Measurements from ENCODE around the gene EEFSEC. TPM values are rescaled to one million over a fixed set of nuclear protein-coding genes. Genes with fewer than 3 reads are reported as not detected.

EEFSEC gene
- total RNA-seq, 1 donor from 2014 or later = 16.2 TPM

DNA sequence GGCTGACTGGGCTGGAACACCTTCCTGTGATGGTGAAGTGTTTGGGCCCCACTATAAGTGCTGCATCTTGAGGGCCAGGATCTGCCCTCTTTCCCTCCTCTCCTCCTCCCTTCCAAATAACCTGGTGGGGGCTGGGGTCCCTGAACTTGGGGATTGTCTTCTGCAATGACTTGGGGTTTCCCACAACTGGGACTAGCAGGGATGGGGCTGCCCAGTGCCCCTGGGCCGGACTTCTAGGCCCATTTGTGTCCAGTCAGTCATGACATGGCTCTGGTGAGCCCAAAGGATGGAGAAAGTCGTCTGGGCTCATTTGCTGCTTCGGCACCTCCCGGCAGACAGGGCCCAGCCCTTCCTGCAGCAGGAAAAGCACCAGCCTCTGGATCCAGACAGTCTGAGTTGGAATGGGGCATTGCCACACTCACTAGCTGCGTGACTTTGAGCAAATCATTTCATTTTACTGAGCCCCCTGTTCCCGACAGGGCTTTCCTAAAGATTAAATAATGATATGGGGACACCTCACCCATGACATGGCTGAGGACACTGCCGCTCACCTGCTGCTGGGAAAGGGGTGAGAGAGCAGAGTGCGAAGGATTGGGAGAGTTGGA is 200.2 kb downstream of the EEFSEC start:
- intact Hi-C loops (cut with DNase I) = no loop called here
- H3K4me1 ChIP-seq = no peaks in the 10 kb centered on the region
- DNase-seq (ENCODE audit: low spot score in 2 of 2) = no peak
- TF ChIP-seq, protein P1, sequence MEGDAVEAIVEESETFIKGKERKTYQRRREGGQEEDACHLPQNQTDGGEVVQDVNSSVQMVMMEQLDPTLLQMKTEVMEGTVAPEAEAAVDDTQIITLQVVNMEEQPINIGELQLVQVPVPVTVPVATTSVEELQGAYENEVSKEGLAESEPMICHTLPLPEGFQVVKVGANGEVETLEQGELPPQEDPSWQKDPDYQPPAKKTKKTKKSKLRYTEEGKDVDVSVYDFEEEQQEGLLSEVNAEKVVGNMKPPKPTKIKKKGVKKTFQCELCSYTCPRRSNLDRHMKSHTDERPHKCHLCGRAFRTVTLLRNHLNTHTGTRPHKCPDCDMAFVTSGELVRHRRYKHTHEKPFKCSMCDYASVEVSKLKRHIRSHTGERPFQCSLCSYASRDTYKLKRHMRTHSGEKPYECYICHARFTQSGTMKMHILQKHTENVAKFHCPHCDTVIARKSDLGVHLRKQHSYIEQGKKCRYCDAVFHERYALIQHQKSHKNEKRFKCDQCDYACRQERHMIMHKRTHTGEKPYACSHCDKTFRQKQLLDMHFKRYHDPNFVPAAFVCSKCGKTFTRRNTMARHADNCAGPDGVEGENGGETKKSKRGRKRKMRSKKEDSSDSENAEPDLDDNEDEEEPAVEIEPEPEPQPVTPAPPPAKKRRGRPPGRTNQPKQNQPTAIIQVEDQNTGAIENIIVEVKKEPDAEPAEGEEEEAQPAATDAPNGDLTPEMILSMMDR (IDR thresholded peaks at IDR 0.05) = no peak
- no peaks in the 10 kb centered on the region for H3K27me3 ChIP-seq
- H3K4me3 ChIP-seq = no peak overlapping the region
- no peak overlapping the region for H3K27ac ChIP-seq
- H3K36me3 ChIP-seq = peaks cover 0 to 8% of the 10 kb centered on the region in 2 donors
- no peaks in the 10 kb centered on the region for H3K9me3 ChIP-seq

- no peak for DNase-seq (ENCODE audit: low spot score in 2 of 2)
- Histone ChIP-seq H3K27ac (no peak overlapping the region), H3K27me3 (no peaks in the 10 kb centered on the region), H3K4me1 (no peaks in the 10 kb centered on the region), H3K9me3 (no peaks in the 10 kb centered on the region), H3K36me3 (peaks cover 0 to 12% of the 10 kb centered on the region in 2 donors), H3K4me3 (no peak overlapping the region)
- TF ChIP-seq, protein P1 (IDR thresholded peaks at IDR 0.05) = no peak
- intact Hi-C loops (cut with DNase I) = no loop called here
Measured at GRCh38 chr3:128353991-128354687, 200.9 kb downstream of the EEFSEC start.

DNA sequence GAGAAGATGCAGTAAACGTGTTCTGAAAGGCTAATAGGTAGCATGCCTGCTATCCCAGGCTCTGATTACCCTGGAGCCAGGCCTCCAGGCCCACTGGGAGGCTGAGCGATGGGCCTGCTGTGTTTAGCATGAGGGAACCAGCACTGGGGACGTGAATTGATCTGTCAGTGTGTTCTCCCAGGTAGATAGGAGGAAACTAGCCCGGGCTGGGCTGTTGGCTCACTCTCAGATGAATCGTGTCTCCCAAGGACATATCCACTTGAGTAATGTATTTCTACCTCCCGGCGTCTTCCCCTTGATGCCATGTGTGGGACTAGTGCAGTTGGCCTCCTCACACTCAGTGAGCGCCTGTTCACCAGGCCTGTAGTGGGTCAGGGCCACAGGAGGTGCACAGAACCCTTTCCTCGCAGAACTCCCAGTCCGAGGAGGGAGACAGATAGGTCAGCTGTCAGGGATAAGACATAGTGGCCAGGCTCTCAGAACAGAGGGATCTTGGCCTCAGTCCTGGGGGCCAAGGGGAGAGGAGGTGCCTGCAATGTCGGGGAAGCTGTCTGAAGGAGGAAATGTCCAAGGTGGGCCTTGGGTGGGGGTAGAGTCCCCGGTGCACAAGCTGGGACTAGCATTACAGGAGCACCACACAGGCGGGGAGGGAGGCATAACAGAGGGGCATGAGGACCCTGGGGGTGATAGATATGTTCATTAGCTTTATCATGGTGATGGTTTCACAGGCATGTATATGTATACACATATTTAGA is 201.7 kb downstream of the EEFSEC start:
- Histone ChIP-seq H3K4me1 (peaks cover 0 to 2% of the 10 kb centered on the region in 2 donors), H3K36me3 (peaks cover 0 to 12% of the 10 kb centered on the region in 2 donors), H3K9me3 (no peaks in the 10 kb centered on the region), H3K4me3 (no peak overlapping the region), H3K27me3 (no peaks in the 10 kb centered on the region), H3K27ac (no peak overlapping the region)
- DNase-seq (ENCODE audit: low spot score in 2 of 2) = no peak
- intact Hi-C loops (cut with DNase I) = no loop called here
- TF ChIP-seq, protein P1 (IDR thresholded peaks at IDR 0.05) = no peak

DNA sequence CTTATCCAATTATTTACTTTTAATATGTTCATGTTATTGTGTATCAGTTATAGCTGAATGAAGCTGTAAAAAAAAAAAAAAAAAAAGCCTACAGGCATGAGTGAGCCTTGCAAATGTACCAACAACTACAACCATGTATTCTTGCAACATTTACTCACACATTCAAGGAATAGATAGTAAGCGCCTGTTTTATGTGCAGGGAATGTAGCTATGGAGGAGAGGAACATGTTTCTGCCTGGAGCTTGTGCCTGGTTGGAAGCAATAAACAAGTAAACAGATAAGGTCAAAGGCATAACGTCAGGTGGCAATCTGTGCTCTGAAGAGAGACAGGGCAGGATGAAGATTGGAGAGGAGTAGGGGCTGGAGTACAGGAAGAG is 202.2 kb downstream of the EEFSEC start:
- TF ChIP-seq, protein P1 (IDR thresholded peaks at IDR 0.05) = no peak
- DNase-seq (ENCODE audit: low spot score in 2 of 2) = no peak
- Histone ChIP-seq H3K4me1 (peaks cover 0 to 6% of the 10 kb centered on the region in 2 donors), H3K9me3 (no peaks in the 10 kb centered on the region), H3K27me3 (no peaks in the 10 kb centered on the region), H3K27ac (no peak overlapping the region), H3K4me3 (no peak overlapping the region), H3K36me3 (peaks cover 0 to 12% of the 10 kb centered on the region in 2 donors)
- intact Hi-C loops (cut with DNase I) = no loop called here

GRCh38 chr3:128356822-128357221 is 203.5 kb downstream of the EEFSEC start:
- Histone ChIP-seq H3K27me3 (no peaks in the 10 kb centered on the region), H3K9me3 (no peaks in the 10 kb centered on the region), H3K36me3 (peaks cover 0 to 12% of the 10 kb centered on the region in 2 donors), H3K4me3 (no peak overlapping the region), H3K27ac (no peak overlapping the region), H3K4me1 (peaks cover 0 to 6% of the 10 kb centered on the region in 2 donors)
- no peak for DNase-seq (ENCODE audit: low spot score in 2 of 2)
- intact Hi-C loops (cut with DNase I) = no loop called here
- TF ChIP-seq, protein P1 (IDR thresholded peaks at IDR 0.05) = no peak
